ENCODE results near the gene ACOT7.

DNA sequence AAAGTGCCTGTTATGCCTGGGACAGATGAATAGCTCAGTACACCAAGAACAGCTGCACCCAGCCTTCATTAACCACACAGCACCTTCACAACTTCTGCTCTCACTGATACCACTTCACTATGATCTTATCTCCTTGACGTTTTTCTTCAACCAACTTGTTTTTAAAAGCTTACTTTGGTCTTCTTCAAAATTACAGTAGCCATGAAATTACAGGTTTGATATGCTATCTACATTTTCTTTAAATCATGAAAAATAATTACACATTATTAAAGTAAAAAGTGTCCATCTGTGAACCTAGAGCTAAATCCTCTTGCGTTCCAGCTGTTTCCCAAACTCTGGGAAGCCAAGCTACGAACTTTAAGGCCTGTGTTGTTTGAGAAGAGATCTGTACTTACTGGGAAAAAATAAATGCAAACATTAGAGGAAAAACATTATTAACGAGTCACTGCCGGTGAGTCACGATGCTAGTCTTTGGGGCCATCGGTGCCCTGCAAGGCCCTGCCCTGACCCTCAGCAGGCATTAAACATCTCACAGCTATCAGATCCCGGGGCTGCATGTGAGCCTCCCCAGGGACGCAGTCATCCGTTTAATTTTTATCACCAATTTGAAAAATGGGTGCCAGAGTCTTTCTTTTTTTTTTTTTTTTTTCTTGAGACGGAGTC lies 76.3 kb downstream of the ACOT7 start:
- TF ChIP-seq, protein P1, sequence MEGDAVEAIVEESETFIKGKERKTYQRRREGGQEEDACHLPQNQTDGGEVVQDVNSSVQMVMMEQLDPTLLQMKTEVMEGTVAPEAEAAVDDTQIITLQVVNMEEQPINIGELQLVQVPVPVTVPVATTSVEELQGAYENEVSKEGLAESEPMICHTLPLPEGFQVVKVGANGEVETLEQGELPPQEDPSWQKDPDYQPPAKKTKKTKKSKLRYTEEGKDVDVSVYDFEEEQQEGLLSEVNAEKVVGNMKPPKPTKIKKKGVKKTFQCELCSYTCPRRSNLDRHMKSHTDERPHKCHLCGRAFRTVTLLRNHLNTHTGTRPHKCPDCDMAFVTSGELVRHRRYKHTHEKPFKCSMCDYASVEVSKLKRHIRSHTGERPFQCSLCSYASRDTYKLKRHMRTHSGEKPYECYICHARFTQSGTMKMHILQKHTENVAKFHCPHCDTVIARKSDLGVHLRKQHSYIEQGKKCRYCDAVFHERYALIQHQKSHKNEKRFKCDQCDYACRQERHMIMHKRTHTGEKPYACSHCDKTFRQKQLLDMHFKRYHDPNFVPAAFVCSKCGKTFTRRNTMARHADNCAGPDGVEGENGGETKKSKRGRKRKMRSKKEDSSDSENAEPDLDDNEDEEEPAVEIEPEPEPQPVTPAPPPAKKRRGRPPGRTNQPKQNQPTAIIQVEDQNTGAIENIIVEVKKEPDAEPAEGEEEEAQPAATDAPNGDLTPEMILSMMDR (IDR thresholded peaks at IDR 0.05), result no peak
- no peak for TF ChIP-seq POLR2AphosphoS5 (IDR thresholded peaks at IDR 0.05)

Data from breast epithelium (tissue), 3 donors.